Neural progenitor cell (in vitro differentiated cells): ENCODE results near the gene COP1. TPM values are rescaled to one million over a fixed set of nuclear protein-coding genes. Genes with fewer than 3 reads are reported as not detected.

Experiments used
- DNase-seq: peaks from one replicate; pipeline ENCODE4 v3.0.0-alpha.2; 2016; ENCODE audit warnings: low spot score
- H2AFZ ChIP-seq: fragments of 200-600 bp; sonication (generic); replicated peaks from 2 replicates; pipeline ENCODE4 v1.6.1; 2016; ENCODE audit warnings: antibody characterized with exemption
- H3F3A ChIP-seq: fragments of 200-600 bp; sonication (generic); 2 replicates; pipeline ENCODE4 v1.6.1; 2016; ENCODE audit warnings: antibody characterized with exemption, low read depth
- H3K27ac ChIP-seq: fragments of 200-600 bp; sonication (generic); 2 replicates; pipeline ENCODE4 v1.5.1; 2016; ENCODE audit warnings: mild to moderate bottlenecking
- H3K27me3 ChIP-seq: fragments of 200-600 bp; sonication (generic); 2 replicates; pipeline ENCODE4 v1.6.1; 2016; ENCODE audit warnings: mild to moderate bottlenecking, moderate library complexity
- H3K36me3 ChIP-seq: fragments of 200-600 bp; sonication (generic); 2 replicates; pipeline ENCODE4 v1.5.1; 2016
- H3K4me1 ChIP-seq: fragments of 200-600 bp; sonication (generic); 2 replicates; pipeline ENCODE4 v1.6.1; 2016; ENCODE audit warnings: mixed run types
- H3K4me2 ChIP-seq: fragments of 200-600 bp; sonication (generic); 2 replicates; pipeline ENCODE4 v1.6.1; 2016
- H3K4me3 ChIP-seq: fragments of 200-600 bp; sonication (generic); 2 replicates; pipeline ENCODE4 v1.5.1; 2016
- H3K79me2 ChIP-seq: fragments of 200-600 bp; sonication (generic); 2 replicates; pipeline ENCODE4 v1.6.1; 2016; ENCODE audit warnings: low read depth
- H3K9ac ChIP-seq: fragments of 200-600 bp; sonication (generic); 2 replicates; pipeline ENCODE4 v1.6.1; 2016
- H3K9me3 ChIP-seq: fragments of 200-600 bp; sonication (generic); 2 replicates; pipeline ENCODE4 v1.5.1; 2016; ENCODE audit warnings: low read depth
- H4K20me1 ChIP-seq: fragments of 200-600 bp; sonication (generic); 2 replicates; pipeline ENCODE4 v1.6.1; 2016; ENCODE audit warnings: low read depth
- H3K27ac Mint-ChIP-seq: 3 replicates; pipeline ENCODE4 v1.8.0; 2021; ENCODE audit warnings: mixed read lengths
- H3K27me3 Mint-ChIP-seq: 2 replicates; pipeline ENCODE4 v1.8.0; 2022; ENCODE audit warnings: low read depth, mild to moderate bottlenecking, inconsistent platforms, moderate library complexity, mixed read lengths; ENCODE audit not compliant: insufficient read depth
- H3K36me3 Mint-ChIP-seq: 3 replicates; pipeline ENCODE4 v1.8.0; 2021; ENCODE audit warnings: mixed read lengths
- H3K4me1 Mint-ChIP-seq: 3 replicates; pipeline ENCODE4 v1.8.0; 2021; ENCODE audit warnings: mixed read lengths
- H3K4me3 Mint-ChIP-seq: 3 replicates; pipeline ENCODE4 v1.8.0; 2021; ENCODE audit warnings: mild to moderate bottlenecking, moderate library complexity, mixed read lengths
- H3K9me3 Mint-ChIP-seq: 3 replicates; pipeline ENCODE4 v1.8.0; 2020; ENCODE audit warnings: mixed read lengths
- EZH2 ChIP-seq: fragments of 200-600 bp; sonication (generic); IDR thresholded peaks from 2 replicates; pipeline ENCODE4 v1.6.1; 2017; ENCODE audit warnings: antibody characterized with exemption, mild to moderate bottlenecking, moderate library complexity
- EZH2phosphoT487 ChIP-seq: fragments of 200-600 bp; sonication (generic); IDR thresholded peaks from 2 replicates; pipeline ENCODE4 v1.6.1; 2017; ENCODE audit warnings: antibody characterized with exemption
- total RNA-seq: library from RNA; depleted of rRNA; stranded (reverse); fragments of >200 nt; gene quantifications from 2 replicates; pipeline ENCODE4 v1.2.3, GENCODE V29; 2015; ENCODE audit warnings: low replicate concordance
- TF ChIP-seq, protein P1 (sequence below): fragments of 200-600 bp; sonication (generic); IDR thresholded peaks from 2 replicates; pipeline ENCODE4 v1.5.1; 2017; ENCODE audit warnings: antibody characterized with exemption, mild to moderate bottlenecking

The COP1 gene
- total RNA-seq, 1 donor from 2014 or later, result 98.5 TPM

DNA sequence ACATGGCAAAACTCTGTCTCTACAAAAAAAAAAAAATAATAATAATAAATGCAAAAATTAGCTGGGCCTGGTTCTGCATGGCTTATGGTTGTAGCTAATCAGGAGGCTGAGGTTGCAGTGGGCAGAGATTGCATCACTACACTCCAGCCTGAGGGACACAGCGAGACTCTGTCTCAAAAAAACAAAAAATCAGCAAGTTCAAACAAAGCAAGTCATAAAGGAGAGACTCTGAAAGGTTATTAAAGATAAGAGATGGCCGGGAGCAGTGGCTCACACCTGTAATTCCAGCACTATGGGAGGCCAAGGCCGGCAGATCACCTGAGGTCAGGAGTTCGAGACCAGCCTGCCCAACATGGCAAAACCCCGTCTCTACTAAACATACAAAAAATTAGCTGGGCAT, 28.8 kb downstream of the COP1 start:
- no peak overlapping the region for H3K4me2 ChIP-seq
- DNase-seq, result no peak
- Mint-ChIP-seq H3K27me3 (peaks cover 2% of the 10 kb centered on the region), H3K4me3 (no peak overlapping the region), H3K36me3 (peaks cover 31% of the 10 kb centered on the region), H3K9me3 (no peaks in the 10 kb centered on the region), H3K4me1 (no peaks in the 10 kb centered on the region), H3K27ac (no peak overlapping the region)
- H3K79me2 ChIP-seq, result peaks cover 86% of the 10 kb centered on the region
- no peak overlapping the region for H3K27ac ChIP-seq
- peaks cover 29% of the 10 kb centered on the region for H4K20me1 ChIP-seq
- H3K9me3 ChIP-seq, result no peaks in the 10 kb centered on the region
- H3K36me3 ChIP-seq, result peaks cover 5% of the 10 kb centered on the region
- no peak overlapping the region for H3K4me3 ChIP-seq
- H3K9ac ChIP-seq, result no peak overlapping the region
- H2AFZ ChIP-seq, result no peak overlapping the region
- no peaks in the 10 kb centered on the region for H3K27me3 ChIP-seq
- no peaks in the 10 kb centered on the region for H3F3A ChIP-seq
- peaks cover 4% of the 10 kb centered on the region for H3K4me1 ChIP-seq
- TF ChIP-seq, protein P1, sequence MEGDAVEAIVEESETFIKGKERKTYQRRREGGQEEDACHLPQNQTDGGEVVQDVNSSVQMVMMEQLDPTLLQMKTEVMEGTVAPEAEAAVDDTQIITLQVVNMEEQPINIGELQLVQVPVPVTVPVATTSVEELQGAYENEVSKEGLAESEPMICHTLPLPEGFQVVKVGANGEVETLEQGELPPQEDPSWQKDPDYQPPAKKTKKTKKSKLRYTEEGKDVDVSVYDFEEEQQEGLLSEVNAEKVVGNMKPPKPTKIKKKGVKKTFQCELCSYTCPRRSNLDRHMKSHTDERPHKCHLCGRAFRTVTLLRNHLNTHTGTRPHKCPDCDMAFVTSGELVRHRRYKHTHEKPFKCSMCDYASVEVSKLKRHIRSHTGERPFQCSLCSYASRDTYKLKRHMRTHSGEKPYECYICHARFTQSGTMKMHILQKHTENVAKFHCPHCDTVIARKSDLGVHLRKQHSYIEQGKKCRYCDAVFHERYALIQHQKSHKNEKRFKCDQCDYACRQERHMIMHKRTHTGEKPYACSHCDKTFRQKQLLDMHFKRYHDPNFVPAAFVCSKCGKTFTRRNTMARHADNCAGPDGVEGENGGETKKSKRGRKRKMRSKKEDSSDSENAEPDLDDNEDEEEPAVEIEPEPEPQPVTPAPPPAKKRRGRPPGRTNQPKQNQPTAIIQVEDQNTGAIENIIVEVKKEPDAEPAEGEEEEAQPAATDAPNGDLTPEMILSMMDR, result no peak
- TF ChIP-seq EZH2phosphoT487 (no peak), EZH2 (no peak)

DNA sequence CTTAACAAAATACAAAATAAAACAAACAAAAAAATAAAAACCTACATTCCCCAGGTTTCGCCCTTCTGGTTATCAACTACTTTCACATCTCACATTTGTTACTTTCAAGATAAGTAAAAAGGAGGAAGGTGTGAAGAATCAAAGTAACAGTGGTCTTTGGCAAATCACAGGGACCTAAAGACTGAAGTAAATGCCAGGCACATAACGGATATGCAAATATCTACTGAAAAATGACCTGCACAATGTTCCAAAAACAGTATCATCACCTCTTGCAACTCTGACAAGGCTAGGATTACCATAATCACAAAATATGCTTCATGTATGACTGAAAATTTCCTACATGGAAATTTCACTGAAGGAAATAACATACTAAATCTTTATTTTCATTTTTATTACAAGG, 29.3 kb downstream of the COP1 start:
- no peak overlapping the region for H3K4me3 ChIP-seq
- H3K9me3 Mint-ChIP-seq, result no peaks in the 10 kb centered on the region
- peaks cover 2% of the 10 kb centered on the region for H3K27me3 Mint-ChIP-seq
- H3K27me3 ChIP-seq, result no peaks in the 10 kb centered on the region
- H3F3A ChIP-seq, result no peaks in the 10 kb centered on the region
- no peak overlapping the region for H3K27ac Mint-ChIP-seq
- H3K4me2 ChIP-seq, result no peak overlapping the region
- H3K4me1 ChIP-seq, result peaks cover 4% of the 10 kb centered on the region
- TF ChIP-seq EZH2, result no peak
- no peak for TF ChIP-seq EZH2phosphoT487
- TF ChIP-seq, protein P1, result no peak
- peaks cover 81% of the 10 kb centered on the region for H3K79me2 ChIP-seq
- no peak overlapping the region for H3K27ac ChIP-seq
- H3K36me3 ChIP-seq, result peaks cover 5% of the 10 kb centered on the region
- peaks cover 29% of the 10 kb centered on the region for H4K20me1 ChIP-seq
- no peak overlapping the region for H3K4me3 Mint-ChIP-seq
- no peak for DNase-seq
- no peak overlapping the region for H2AFZ ChIP-seq
- H3K4me1 Mint-ChIP-seq, result no peaks in the 10 kb centered on the region
- no peak overlapping the region for H3K9ac ChIP-seq
- H3K9me3 ChIP-seq, result no peaks in the 10 kb centered on the region
- peaks cover 32% of the 10 kb centered on the region for H3K36me3 Mint-ChIP-seq

DNA sequence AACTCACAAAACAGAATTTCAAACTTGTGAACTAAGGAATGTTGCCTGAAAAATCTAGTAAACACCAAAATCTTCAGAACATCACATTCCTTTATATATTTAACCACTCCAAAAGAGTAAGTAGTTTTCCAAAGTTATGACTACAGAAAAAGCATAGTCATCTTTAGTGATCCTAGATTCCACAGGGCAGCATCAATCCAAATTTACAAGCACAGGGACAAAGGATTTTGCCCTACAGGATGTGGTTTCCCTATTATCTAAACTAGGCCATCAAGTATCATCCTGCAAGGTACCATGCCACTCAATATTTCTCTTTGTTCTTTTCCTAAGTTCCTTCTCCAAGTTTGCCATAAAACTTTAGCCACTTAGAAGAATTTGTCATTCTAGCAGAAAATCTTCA, 33.0 kb downstream of the COP1 start:
- peaks cover 3% of the 10 kb centered on the region for H3K27me3 Mint-ChIP-seq
- TF ChIP-seq EZH2phosphoT487 (no peak), EZH2 (no peak)
- TF ChIP-seq, protein P1, result no peak
- H3K4me3 ChIP-seq, result no peak overlapping the region
- H3K27ac Mint-ChIP-seq, result no peak overlapping the region
- peaks cover 40% of the 10 kb centered on the region for H3K36me3 Mint-ChIP-seq
- H3K36me3 ChIP-seq, result peaks cover 13% of the 10 kb centered on the region
- H3K4me1 ChIP-seq, result no peaks in the 10 kb centered on the region
- H3K9ac ChIP-seq, result no peak overlapping the region
- H3K4me2 ChIP-seq, result no peak overlapping the region
- H3K4me1 Mint-ChIP-seq, result no peaks in the 10 kb centered on the region
- no peaks in the 10 kb centered on the region for H3K9me3 ChIP-seq
- H3K79me2 ChIP-seq, result peaks cover 72% of the 10 kb centered on the region
- H3K4me3 Mint-ChIP-seq, result no peak overlapping the region
- H3F3A ChIP-seq, result no peaks in the 10 kb centered on the region
- no peak overlapping the region for H3K27ac ChIP-seq
- no peak for DNase-seq
- no peak overlapping the region for H2AFZ ChIP-seq
- H3K27me3 ChIP-seq, result no peaks in the 10 kb centered on the region
- peaks cover 20% of the 10 kb centered on the region for H4K20me1 ChIP-seq
- peaks cover 18% of the 10 kb centered on the region for H3K9me3 Mint-ChIP-seq
